Measurements from ENCODE around the gene TCEAL5.
"Not testable (repeated sequence)": the region's sequence is repeated elsewhere in the genome, so short reads cannot be mapped to it uniquely, and the experiment has no call there.

- not testable (repeated sequence) for TF ChIP-seq EP300, POLR2AphosphoS5 (IDR thresholded peaks at IDR 0.05)
Measured at GRCh38 chrX:103235608-103236007, 40.9 kb downstream of the TCEAL5 start.
